Peyer's patch (tissue), 4 donors: ENCODE measurements around the gene PIKFYVE.

Experiments
- POLR2A ChIP-seq, 2 donors: fragments of 450-650 bp; IDR thresholded peaks; one replicate each; pipeline ENCODE4 v1.5.1; 2017; ENCODE audit warnings: antibody characterized with exemption in 2 of 2, mild to moderate bottlenecking in 2 of 2, moderate library complexity in 2 of 2
- TF ChIP-seq, protein P1 (sequence below), 6 experiments: fragments of 450-650 bp in 4 of 6; fragments of 200-600 bp in 2 of 6; sonication (generic) in 1 of 6; IDR thresholded peaks; one replicate each; pipeline ENCODE4 v1.5.1; 2017 to 2019; ENCODE audit warnings: antibody characterized with exemption in 6 of 6, mild to moderate bottlenecking in 3 of 6, moderate library complexity in 1 of 6

- TF ChIP-seq, protein P1, sequence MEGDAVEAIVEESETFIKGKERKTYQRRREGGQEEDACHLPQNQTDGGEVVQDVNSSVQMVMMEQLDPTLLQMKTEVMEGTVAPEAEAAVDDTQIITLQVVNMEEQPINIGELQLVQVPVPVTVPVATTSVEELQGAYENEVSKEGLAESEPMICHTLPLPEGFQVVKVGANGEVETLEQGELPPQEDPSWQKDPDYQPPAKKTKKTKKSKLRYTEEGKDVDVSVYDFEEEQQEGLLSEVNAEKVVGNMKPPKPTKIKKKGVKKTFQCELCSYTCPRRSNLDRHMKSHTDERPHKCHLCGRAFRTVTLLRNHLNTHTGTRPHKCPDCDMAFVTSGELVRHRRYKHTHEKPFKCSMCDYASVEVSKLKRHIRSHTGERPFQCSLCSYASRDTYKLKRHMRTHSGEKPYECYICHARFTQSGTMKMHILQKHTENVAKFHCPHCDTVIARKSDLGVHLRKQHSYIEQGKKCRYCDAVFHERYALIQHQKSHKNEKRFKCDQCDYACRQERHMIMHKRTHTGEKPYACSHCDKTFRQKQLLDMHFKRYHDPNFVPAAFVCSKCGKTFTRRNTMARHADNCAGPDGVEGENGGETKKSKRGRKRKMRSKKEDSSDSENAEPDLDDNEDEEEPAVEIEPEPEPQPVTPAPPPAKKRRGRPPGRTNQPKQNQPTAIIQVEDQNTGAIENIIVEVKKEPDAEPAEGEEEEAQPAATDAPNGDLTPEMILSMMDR (IDR thresholded peaks at IDR 0.05), result no peak
- no peak for TF ChIP-seq POLR2A (IDR thresholded peaks at IDR 0.05)
Observed at GRCh38 chr2:208296610-208297009, 30.6 kb downstream of the PIKFYVE start.
